DND-41 (cell line): Measurements from ENCODE around the gene NCS1.

ENCODE experiments used
- CTCF ChIP-seq: IDR thresholded peaks from 2 replicates; pipeline ENCODE4 v1.5.1; 2012; ENCODE audit warnings: borderline replicate concordance, low read length, moderate library complexity, mild to moderate bottlenecking; ENCODE audit not compliant: poor library complexity, severe bottlenecking; ENCODE audit errors: extremely low read depth
- EZH2 ChIP-seq: IDR thresholded peaks from 3 replicates; pipeline ENCODE4 v1.6.1; 2012; ENCODE audit warnings: borderline replicate concordance, low read depth, mild to moderate bottlenecking, moderate library complexity, low read length, inconsistent platforms; ENCODE audit not compliant: severe bottlenecking

GRCh38 chr9:130185490-130186031, 13.4 kb downstream of the NCS1 start:
- TF ChIP-seq CTCF = no peak
- no peak for TF ChIP-seq EZH2
